ENCODE data around the gene TKTL1.
"Not testable (repeated sequence)": the region's sequence is repeated elsewhere in the genome, so short reads cannot be mapped to it uniquely, and the experiment has no call there.

Gene TKTL1, protein sequence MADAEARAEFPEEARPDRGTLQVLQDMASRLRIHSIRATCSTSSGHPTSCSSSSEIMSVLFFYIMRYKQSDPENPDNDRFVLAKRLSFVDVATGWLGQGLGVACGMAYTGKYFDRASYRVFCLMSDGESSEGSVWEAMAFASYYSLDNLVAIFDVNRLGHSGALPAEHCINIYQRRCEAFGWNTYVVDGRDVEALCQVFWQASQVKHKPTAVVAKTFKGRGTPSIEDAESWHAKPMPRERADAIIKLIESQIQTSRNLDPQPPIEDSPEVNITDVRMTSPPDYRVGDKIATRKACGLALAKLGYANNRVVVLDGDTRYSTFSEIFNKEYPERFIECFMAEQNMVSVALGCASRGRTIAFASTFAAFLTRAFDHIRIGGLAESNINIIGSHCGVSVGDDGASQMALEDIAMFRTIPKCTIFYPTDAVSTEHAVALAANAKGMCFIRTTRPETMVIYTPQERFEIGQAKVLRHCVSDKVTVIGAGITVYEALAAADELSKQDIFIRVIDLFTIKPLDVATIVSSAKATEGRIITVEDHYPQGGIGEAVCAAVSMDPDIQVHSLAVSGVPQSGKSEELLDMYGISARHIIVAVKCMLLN

DNA sequence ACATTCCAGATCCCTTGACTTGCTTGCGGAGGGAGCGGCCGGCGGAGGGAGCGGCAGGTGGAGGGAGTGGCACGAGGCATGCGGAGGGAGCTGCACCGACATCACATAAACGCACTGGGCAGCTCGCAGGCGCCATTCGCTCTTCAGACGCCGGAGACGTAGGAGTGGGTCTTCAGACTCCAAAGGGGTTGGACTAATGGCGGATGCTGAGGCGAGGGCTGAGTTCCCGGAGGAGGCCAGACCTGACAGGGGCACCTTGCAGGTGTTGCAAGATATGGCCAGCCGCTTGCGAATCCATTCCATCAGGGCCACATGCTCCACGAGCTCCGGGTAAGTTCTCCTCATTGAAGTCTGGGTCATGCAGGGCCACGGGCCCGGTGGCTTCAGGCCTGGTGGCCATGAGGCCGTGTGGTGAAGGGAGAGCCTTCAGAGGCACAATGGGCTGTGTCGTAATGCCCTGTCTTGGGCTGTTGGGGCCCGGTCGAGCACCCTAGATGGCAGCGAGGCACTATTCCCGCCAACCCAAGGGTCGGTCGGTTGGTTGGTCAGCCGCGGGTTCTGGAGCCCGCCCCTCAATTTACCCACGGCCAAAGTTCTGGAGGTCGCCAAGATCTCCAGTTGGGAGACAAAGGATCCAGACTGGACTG is at the start of gene TKTL1:
Gene TKTL1 (plus strand): TSS at position 132 of the 647 bp plus-strand sequence. CDS start 65 bp downstream, at position 197.
- no peak for DNase-seq (ENCODE audit: low read depth)

DNA sequence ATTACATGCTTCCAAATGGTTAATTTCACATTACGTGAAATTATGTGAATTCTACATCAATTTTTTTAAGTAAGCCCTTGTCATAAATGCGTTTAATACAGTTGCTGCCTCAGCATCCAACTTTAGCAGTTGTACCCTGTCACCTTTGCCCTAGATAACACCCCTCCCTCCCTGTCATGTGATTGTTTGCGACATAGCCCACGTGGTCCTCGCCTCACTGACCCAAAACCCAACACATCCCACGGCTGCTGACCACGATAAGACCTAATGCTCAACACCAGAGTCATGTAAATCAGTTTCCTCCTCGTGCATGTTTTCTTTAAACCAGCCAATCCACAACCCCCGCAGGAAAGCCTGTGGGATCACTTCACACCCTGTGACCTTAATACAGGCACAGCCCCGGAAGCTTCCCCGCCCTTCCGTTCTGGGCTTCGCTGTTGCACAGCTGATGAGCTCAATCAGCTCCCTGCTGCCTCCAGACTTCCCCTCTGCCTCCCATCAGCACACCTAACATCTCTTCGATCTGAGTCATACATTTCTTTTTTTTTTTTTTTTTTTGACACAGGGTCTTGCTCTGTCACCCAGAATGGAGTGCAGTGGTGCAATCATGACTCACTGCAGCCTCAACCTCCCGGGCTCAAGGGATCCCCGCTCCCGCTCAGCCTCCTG is 48.1 kb upstream of the TKTL1 start:
- DNase-seq (ENCODE audit: low read depth): not testable (repeated sequence)

DNA sequence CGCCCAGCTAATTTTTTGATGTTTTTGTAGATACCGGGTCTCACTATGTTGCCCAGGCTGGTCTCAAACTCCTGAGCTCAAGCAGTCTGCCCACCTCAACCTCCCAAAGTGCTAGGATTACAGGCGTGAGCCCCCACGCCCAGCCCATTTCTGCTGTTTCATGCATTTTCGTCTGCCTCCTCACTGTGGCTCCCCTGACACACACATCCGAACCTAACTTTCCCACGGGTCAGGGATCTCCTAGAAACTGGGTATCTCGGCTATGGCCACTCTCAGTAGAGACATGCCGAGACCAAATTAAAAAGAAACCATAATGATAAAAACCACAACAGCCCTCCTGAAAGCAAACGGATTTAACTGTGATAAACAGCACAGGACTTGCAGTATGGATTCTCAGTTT is 47.5 kb upstream of the TKTL1 start:
- DNase-seq (ENCODE audit: low read depth): not testable (repeated sequence)

DNA sequence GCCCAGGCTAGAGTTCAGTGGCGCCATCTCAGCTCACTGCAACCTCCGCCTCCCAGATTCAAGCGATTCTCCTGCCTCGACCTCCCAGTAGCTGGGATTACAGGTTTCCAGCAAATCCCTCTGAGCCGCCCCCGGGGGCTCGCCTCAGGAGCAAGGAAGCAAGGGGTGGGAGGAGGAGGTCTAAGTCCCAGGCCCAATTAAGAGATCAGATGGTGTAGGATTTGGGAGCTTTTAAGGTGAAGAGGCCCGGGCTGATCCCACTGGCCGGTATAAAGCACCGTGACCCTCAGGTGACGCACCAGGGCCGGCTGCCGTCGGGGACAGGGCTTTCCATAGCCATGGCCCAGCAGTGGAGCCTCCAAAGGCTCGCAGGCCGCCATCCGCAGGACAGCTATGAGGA is 38.3 kb upstream of the TKTL1 start, which contains the start of gene OPN1MW3:
Gene OPN1MW3 (plus strand): TSS at position 301 of the 400 bp plus-strand sequence. CDS start 38 bp downstream, at position 339.
- DNase-seq (ENCODE audit: low read depth): not testable (repeated sequence)

DNA sequence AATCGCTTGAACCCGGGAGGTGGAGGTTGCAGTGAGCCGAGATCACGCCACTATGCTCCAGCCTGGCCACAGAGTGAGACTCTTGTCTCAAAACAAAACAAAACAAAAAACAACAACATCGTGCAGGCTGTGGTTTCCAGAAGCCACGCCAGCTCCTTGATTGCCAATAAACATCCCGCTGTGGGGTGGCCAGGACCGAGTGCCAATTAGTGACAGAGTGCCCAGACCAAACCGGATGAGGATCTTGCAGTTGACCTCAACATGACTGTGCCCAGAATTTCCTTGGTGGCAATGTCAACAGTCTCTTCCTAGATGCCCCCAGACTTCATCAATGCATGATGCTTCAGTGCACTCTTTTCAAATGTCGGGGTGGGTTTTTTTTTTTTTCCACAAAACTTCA is 36.9 kb upstream of the TKTL1 start:
- not testable (repeated sequence) for DNase-seq (ENCODE audit: low read depth)

DNA sequence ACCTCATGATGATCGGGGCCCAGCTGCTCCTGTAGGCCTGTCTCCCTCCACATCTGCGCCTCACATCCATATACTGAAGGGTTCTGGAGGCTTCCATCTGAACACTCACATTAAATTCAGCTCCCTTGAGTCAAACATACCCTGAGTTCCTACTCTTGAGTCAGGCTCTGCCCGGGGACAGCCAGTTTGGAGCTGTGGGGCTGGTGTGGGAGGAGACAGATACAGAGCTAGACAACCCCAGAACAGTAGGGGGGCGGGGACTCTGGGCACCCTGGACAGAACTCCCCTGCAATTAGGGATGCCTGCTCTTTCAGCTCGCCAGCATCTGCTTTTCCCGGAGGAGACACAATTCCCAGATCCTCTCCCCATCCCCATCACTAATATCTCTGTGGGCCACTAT is 32.5 kb upstream of the TKTL1 start:
- not testable (repeated sequence) for DNase-seq (ENCODE audit: low read depth)

DNA sequence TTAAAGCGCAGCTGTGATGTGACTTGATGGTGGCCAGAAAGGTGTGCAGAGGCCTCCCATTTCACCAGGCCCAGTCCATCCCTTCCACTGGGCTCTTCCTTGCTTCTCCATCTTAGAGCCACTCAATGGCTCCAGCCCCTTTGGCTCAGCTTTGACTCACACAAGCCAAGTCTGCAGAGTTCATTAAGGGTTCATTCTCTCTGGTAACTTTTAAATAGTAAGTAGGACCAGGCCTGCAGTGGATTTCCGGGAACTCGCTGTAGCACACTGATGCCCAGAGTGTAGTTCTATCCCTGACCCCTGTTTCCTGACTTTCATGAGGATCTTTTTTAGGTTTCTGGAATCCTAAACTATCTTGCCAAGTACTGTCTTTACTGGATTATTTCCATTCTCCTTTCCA is 26.4 kb upstream of the TKTL1 start:
- DNase-seq (ENCODE audit: low read depth): not testable (repeated sequence)

DNA sequence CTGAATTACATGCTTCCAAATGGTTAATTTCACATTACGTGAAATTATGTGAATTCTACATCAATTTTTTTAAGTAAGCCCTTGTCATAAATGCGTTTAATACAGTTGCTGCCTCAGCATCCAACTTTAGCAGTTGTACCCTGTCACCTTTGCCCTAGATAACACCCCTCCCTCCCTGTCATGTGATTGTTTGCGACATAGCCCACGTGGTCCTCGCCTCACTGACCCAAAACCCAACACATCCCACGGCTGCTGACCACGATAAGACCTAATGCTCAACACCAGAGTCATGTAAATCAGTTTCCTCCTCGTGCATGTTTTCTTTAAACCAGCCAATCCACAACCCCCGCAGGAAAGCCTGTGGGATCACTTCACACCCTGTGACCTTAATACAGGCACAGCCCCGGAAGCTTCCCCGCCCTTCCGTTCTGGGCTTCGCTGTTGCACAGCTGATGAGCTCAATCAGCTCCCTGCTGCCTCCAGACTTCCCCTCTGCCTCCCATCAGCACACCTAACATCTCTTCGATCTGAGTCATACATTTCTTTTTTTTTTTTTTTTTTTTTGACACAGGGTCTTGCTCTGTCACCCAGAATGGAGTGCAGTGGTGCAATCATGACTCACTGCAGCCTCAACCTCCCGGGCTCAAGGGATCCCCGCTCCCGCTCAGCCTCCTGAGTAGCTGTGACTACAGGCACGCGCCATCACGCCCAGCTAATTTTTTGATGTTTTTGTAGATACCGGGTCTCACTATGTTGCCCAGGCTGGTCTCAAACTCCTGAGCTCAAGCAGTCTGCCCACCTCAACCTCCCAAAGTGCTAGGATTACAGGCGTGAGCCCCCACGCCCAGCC is 10.9 kb upstream of the TKTL1 start:
- DNase-seq (ENCODE audit: low read depth): not testable (repeated sequence)

DNA sequence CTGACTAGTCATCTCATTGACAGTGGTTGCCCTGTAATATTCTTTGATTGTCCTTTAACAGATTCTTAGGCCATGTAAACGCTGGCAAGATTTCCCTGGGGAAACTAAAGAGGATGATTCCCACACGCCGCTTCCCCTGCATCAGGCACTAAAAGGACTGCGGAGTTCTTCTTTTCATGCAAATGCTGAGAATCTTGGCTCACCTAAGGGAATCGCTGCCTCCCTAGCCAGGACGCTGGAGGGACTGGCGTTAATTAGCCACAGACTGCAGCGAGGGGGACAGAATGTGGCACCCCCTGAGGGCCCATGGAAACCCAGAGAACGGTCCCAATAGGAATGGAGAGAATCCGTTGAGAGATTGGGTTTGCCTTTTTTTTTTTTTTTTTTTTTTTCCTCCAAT is 9.2 kb upstream of the TKTL1 start:
- DNase-seq (ENCODE audit: low read depth): not testable (repeated sequence)

DNA sequence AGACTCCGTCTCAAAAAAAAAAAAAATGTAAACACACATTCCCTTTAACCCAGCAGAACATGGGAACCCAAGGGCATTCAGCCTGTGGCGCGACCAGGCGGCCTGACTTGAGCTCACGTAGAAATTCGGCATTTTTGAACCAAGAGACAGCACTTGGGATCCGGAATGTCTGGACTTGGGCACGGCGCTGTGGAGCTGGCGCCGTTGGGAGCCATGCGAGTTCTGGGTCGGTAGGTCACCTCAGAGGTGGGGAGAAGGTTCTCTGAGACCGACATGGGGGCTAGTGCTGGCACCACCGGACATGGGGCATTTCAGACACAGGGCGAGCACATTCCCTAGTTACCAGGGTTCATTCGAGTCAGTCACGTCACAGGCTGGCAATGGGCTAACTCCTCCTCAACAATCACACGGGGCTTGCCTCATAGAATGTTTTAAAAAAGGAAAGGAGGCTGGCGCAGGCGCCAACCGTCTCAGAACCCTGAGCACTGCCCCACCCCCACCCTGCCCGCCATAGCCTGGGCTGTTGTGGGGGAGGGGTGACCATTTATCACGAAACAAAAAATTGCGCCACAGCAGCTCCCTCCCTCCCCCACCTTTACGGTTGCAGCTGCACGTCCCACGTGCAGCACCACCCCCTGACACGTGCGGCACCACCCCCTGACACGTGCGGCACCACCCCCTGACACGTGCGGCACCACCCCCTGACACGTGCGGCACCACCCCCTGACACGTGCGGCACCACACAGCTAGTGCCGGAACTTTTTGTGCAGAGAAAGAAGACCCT is 612 bp upstream of the TKTL1 start, which contains the start of gene TEX28:
Gene TEX28 (minus strand): TSS at position 334 of the 784 bp plus-strand sequence. CDS start 3,007 bp downstream, outside the sequence.
- no peak for DNase-seq (ENCODE audit: low read depth)

DNA sequence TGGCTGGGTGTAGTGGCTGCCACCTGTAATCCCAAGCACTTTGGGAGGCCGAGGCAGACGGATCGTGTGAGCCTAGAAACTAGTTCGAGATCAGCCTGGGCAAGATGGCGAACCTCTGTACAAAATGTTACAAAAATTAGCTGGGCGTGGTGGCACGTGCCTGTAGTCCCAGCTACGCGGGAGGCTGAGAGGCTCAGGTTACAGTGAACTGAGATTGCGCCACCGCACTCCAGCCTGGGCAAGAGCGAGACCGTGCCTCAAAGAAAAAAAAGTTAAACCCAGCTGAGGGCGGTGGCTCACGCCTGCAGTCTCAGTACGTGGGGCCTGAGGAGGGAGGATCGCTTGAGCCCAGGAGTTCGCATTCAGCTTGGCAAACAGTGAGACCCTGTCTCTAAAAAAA is 1.1 kb downstream of the TKTL1 start:
- DNase-seq (ENCODE audit: low read depth): no peak

DNA sequence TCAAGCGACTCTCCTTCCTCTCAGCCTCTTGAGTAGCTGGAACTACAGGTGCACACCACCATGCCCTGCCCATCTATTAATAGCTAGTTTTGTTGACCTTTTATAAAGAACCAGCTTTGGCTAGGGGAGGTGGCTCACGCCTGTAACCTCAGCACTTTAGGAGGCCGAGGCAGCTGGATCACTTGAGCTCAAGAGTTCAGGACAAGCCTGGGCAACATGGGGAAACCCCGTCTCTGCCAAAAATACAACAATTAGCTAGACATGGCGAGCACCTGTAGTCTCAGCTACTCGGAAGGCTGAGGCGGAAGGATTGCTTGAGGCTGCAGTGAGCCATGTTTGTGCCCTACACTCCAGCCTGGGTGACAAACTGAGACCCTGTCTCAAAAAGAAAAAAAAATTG is 2.7 kb downstream of the TKTL1 start:
- no peak for DNase-seq (ENCODE audit: low read depth)

DNA sequence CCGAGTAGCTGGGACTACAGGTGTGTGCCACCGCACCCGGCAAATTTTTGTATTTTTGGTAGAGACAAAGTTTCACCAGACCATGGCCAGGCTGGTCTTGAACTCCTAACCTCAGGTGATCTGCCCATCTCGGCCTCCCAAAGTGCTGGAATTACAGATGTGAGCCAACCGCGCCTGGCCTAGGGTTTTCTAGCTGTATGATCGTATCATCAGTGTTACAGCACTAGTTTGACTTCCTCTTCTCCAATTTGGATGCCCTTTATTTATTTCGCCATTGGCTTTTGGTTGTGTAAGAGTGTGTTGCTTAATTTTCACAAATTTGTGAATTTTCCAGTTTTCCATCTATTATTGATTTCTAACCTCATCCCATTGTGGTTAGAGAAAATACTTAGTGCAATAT is 5.2 kb downstream of the TKTL1 start:
- no peak for DNase-seq (ENCODE audit: low read depth)

DNA sequence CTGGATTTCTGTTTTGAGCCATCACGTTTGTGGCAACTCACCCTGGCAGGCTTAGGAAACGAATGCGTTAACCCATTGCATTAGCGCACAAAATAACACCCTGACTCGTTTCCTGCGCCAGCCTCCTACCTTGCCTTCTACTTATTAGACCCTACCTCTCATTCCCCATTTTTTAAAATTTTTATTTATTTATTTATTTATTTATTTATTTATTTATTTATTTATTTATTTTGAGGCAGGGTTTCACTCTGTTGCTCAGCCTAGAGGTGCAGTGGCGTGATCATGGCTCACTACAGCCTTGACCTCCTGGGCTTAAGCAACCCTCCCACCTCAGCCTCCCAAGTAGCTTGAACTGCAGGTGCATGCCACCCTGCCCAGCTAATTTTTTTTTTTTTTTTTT is 7.4 kb downstream of the TKTL1 start:
- not testable (repeated sequence) for DNase-seq (ENCODE audit: low read depth)

DNA sequence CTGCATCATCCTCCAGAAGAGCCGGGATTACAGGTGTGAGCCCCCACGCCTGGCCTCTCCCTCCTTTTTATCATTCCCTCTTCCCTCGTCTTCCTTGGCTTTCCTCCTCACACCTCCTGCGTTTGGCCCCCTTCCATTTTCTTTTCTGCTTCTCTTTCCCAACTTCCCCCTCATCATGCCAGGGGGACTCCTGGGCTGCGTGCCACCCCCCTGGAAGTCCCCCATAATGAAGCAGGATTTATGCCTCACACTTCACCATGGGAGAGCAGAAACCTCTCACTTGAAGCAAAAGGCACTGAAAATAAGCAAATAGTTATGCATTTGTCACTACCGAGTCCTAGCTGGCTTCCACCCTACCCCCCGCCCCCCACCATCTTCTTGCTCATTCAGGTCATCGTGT is 7.9 kb downstream of the TKTL1 start:
- DNase-seq (ENCODE audit: low read depth): no peak

DNA sequence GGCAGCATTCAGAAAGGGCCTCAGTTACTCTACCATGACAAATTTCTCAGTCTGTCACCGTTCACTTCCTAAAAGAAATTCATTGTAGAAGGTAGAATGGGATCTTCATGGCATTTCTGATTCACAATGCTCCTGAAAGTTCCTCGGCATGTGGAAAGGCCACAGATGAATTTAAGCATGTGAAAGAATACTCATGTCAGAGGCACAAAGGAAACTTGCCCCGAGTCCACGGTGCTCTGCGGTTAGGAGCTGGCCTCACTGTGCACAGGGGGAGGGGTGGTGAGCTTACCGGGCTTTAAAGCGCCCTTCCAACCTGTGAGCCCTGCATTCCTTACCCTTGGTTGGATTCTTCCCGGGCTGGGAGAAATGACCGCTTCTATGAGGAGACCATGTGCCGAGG is 9.3 kb downstream of the TKTL1 start:
- no peak for DNase-seq (ENCODE audit: low read depth)

DNA sequence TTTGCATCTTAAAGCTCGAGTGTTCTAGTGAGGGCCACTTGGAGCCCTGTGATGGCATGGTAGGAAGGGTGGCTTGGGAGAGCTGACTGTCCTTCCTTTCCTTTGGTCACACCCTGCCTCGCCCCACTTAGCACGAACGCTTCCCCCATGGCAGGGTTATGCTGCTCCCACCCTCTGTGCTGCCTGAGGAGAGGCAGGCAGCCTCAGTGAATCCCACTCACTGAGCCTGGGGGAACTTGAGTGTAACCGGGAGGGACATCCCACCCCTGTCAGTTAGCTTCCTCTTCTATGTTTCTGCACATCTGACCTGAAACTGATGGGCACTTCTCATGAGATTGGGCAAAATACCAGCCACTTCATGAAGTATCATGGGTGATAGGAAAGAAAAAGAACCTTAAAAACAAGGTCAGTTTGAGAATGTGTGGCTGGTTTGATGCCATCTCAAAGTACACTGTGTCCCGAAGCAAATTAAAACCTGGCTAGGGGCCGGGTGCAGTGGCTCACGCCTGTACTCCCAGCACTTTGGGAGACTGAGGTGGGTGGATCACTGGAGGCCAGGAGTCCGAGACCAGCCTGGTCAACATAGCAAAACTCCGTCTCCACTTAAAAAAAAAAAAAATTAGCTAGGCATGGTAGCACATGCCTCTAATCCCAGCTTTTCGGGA is 10.1 kb downstream of the TKTL1 start:
- DNase-seq (ENCODE audit: low read depth): no peak

DNA sequence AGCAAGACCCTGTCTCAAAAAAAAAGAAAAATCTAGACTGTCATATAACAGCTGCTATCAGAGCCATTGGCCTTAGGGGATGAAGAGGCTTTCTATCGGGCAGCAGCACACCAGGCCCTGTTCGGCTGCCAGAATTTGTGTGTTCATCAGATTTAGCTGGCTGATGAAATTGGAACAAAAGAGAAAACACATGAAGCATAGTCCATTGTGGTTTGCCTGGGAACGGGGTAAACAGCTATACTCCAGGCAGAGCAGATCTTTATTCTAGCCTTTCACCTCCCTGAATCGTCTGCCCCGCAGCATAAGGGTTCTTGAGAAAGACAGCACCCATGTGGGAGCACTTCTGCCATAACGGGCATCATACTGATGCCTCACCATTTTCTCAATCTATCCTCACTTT is 11.6 kb downstream of the TKTL1 start:
- no peak for DNase-seq (ENCODE audit: low read depth)

DNA sequence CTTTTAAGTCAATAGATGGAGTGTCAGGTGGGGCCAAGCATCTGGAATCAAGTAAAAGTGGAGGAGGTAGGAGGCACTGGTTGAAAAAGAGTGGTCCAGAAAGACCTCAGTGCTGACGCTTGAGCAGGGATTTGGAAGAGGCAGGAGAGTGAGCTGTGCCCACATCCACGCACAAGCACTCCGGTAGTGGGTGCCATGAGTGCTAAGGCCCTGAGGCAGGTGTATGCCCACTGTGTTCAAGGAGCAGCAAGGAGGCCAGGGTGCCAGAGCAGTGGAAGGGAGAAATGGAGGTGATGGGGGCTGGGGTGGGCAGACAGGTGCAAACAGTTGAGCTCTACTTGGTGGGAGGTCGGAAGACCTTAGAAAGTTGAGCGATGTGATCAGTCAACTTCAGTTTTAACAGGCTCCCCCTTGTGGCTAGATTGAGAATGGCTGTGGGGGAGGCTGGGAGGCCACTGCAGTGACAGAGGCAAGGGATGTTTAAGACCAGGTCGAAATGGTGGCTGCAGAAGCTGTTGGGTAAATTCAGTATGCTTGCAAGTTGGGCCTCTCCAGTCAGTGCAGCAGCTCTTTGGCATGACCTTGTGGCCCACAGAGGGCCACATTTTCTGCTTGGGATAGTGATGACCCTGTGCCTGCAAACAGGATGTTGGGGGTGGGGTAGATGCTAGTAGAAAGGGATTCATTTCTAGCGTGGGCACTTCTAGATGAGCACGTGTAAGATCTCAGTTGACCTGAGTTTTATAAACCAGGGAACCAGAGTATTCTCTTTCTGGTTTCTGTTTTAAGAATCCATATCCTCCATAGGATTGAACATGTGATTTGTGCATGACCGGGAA is 12.7 kb downstream of the TKTL1 start:
- peak; percentile 69 for DNase-seq (ENCODE audit: low read depth)

Data from stimulated activated CD4-positive, alpha-beta T cell treated with anti-CD3 and anti-CD28 coated beads, Interleukin-2, amount 100 ng/mL, for 4 hours (primary cell).